Endothelial cell (in vitro differentiated cells): ENCODE measurements around the gene CLEC2A. TPM values are rescaled to one million over a fixed set of nuclear protein-coding genes. Genes with fewer than 3 reads are reported as not detected.
"Not testable (repeated sequence)": the region's sequence is repeated elsewhere in the genome, so short reads cannot be mapped to it uniquely, and the experiment has no call there.

Experiments used
- DNase-seq: peaks from one replicate; pipeline ENCODE4 v3.0.0; 2021; ENCODE audit warnings: low spot score
- H3K27ac Mint-ChIP-seq: one replicate; pipeline ENCODE4 v1.8.0; 2021; ENCODE audit warnings: mixed read lengths, inconsistent platforms; ENCODE audit not compliant: unreplicated experiment
- H3K27me3 Mint-ChIP-seq: one replicate; pipeline ENCODE4 v1.8.0; 2021; ENCODE audit warnings: mild to moderate bottlenecking, moderate library complexity, mixed read lengths, inconsistent platforms; ENCODE audit not compliant: unreplicated experiment
- H3K36me3 Mint-ChIP-seq: one replicate; pipeline ENCODE4 v1.8.0; 2021; ENCODE audit warnings: mild to moderate bottlenecking, low read depth, mixed read lengths, inconsistent platforms; ENCODE audit not compliant: unreplicated experiment
- H3K4me1 Mint-ChIP-seq: one replicate; pipeline ENCODE4 v1.8.0; 2021; ENCODE audit warnings: mild to moderate bottlenecking, mixed read lengths, inconsistent platforms; ENCODE audit not compliant: unreplicated experiment
- H3K4me3 Mint-ChIP-seq: one replicate; pipeline ENCODE4 v1.8.0; 2021; ENCODE audit warnings: mild to moderate bottlenecking, mixed read lengths, inconsistent platforms; ENCODE audit not compliant: unreplicated experiment
- H3K9me3 Mint-ChIP-seq: one replicate; pipeline ENCODE4 v1.8.0; 2021; ENCODE audit warnings: mixed read lengths, inconsistent platforms; ENCODE audit not compliant: unreplicated experiment
- CTCF ChIP-seq: fragments of 200-600 bp; sonication (generic); IDR thresholded peaks from one replicate; pipeline ENCODE4 v1.5.0; 2021; ENCODE audit warnings: antibody characterized with exemption; ENCODE audit not compliant: unreplicated experiment
- total RNA-seq: library from RNA; stranded (reverse); fragmentation: NEBNext Ultra II Directional; extraction: Animal tissue kit (Norgen Biotek cat#: 25700); gene quantifications from one replicate; pipeline ENCODE4 v1.2.1, GENCODE V29; 2021; ENCODE audit not compliant: unreplicated experiment

Gene CLEC2A
- total RNA-seq, 1 donor from 2014 or later = not detected

GRCh38 chr12:9960590-9960989 is 28.4 kb upstream of the CLEC2A start:
- no peak for DNase-seq
- Mint-ChIP-seq H3K27ac (no peak overlapping the region), H3K4me1 (no peaks in the 10 kb centered on the region), H3K36me3 (no peaks in the 10 kb centered on the region), H3K4me3 (no peak overlapping the region), H3K9me3 (no peaks in the 10 kb centered on the region), H3K27me3 (no peaks in the 10 kb centered on the region)
- no peak for TF ChIP-seq CTCF

DNA sequence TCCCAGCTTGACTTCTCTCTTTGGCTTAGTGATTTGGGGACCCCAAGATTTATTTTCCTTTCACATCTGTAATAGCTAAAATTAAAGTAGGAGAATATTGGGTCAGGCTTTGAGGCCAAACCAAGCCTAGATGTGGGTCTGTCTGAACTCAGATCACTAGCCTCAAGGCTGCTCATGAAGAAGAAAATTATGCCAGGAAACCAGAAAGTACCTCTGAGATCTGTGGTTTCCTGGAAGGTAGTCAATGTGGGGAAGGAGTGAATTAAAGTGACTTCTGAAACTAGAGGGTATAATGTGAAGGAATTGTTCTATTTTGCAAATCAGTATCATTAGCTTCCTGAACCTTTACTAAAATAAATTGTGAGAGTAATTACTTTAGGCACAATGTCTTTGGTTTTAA is 25.7 kb upstream of the CLEC2A start:
- DNase-seq = no peak
- Mint-ChIP-seq H3K9me3 (no peaks in the 10 kb centered on the region), H3K4me3 (no peak overlapping the region), H3K4me1 (no peaks in the 10 kb centered on the region), H3K27me3 (no peaks in the 10 kb centered on the region), H3K36me3 (no peaks in the 10 kb centered on the region), H3K27ac (no peak overlapping the region)
- no peak for TF ChIP-seq CTCF

DNA sequence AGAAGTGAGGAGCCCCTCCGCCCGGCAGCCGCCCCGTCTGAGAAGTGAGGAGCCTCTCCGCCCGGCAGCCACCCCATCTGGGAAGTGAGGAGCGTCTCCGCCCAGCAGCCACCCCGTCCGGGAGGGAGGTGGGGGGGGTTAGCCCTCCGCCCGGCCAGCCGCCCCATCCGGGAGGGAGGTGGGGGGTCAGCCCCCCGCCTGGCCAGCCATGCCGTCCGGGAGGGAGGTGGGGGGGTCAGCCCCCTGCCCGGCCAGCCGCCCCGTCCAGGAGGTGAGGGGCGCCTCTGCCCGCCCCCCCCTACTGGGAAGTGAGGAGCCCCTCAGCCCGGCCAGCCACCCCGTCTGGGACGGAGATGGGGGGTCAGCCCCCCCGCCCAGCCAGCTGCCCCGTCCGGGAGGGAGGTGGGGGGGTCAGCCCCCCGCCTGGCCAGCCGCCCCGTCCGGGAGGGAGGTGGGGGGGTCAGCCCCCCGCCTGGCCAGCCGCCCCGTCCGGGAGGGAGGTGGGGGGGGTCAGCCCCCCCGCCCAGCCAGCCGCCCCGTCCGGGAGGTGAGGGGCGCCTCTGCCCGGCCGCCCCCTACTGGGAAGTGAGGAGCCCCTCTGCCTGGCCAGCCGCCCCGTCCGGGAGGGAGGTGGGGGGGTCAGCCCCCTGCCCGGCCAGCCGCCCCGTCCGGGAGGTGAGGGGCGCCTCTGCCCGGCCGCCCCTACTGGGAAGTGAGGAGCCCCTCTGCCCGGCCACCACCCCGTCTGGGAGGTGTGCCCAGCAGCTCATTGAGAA is 21.0 kb upstream of the CLEC2A start:
- not testable (repeated sequence) for H3K4me3 Mint-ChIP-seq, H3K4me1 Mint-ChIP-seq, H3K9me3 Mint-ChIP-seq, H3K27me3 Mint-ChIP-seq, H3K27ac Mint-ChIP-seq, H3K36me3 Mint-ChIP-seq, DNase-seq

DNA sequence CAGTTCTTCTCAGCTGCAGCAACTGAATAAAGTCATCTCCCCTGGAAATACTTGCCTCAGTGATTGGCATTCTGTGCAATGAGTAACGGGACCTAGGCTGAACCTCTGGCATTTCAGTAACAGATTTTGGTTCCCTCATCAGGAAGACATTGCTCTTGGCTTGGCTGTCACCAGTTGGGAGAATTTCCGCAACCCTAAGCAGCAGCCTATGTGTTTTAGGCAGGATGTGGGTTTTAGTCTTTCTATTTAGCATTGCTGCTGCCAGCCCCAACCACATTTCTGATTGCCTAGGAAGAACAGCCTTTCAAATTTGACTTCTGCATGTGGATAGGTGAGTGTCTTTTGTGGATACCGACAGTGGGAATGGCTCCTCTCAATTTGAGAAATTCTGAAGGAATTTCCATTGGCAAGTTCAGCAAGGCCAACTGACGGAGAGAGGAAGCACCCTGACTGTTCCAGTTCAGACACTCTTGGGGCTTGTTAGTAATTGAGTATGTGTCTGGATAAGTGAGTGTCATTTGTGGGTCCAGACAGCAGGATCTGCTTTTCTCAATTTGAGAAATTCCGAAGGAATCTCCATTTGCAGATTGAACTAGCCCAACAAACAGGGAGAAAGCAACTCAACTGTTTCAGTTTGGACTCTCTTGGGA is 19.0 kb upstream of the CLEC2A start:
- H3K4me3 Mint-ChIP-seq = no peak overlapping the region
- H3K27ac Mint-ChIP-seq = no peak overlapping the region
- no peaks in the 10 kb centered on the region for H3K9me3 Mint-ChIP-seq
- H3K27me3 Mint-ChIP-seq = peaks cover 4% of the 10 kb centered on the region
- no peaks in the 10 kb centered on the region for H3K36me3 Mint-ChIP-seq
- no peak for DNase-seq
- H3K4me1 Mint-ChIP-seq = no peaks in the 10 kb centered on the region
- TF ChIP-seq CTCF = no peak

DNA sequence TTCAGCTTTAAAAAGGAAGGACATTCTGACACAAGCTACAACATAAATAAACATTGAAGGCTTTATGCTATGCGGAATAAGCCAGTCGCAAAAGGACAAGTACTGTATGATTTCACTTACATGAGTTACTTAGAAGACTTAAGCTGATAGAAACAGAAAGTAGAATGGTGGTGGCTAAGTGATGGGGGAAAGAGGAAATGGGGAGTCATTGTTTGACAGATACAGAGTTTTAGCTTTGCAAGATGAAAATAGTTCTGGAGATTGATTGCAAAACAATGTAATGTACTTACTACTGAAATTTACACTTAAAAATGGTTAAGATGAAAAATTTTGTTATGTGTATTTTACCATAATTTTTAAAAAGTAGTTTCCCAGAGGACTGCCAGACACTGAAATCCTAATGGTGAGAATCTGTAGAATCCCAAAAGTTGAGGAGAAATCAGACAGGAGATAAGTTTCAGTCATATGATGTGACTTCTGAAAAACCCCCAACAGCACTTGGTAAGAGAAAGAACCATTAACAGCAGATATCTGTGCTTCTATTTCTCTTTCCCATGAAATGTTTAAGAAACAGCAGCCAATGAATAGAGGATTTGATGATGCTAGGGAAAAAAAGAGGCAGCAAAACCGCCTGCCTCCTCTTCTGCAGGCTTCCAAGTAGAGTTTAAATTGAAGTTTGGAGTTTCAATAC is 16.6 kb upstream of the CLEC2A start:
- Mint-ChIP-seq H3K27ac (no peak overlapping the region), H3K27me3 (peaks cover 4% of the 10 kb centered on the region), H3K4me3 (no peak overlapping the region), H3K4me1 (peaks cover 5% of the 10 kb centered on the region), H3K9me3 (no peaks in the 10 kb centered on the region), H3K36me3 (no peaks in the 10 kb centered on the region)
- DNase-seq = no peak
- TF ChIP-seq CTCF = no peak
